ENCODE measurements around the gene APCDD1L. TPM values are rescaled to one million over a fixed set of nuclear protein-coding genes. Genes with fewer than 3 reads are reported as not detected.
A peak's percentile ranks its signal among the peaks of the same experiment; 100 is the strongest.

The APCDD1L gene
- polyA plus RNA-seq, 1 donor from 2014 or later = 0.06 TPM

- Mint-ChIP-seq H3K27ac (no peak overlapping the region), H3K4me3 (no peak overlapping the region), H3K36me3 (peaks cover 3% of the 10 kb centered on the region), H3K9me3 (peaks cover 5 to 9% (median 6%) of the 10 kb centered on the region in 3 donors), H3K27me3 (no peaks in the 10 kb centered on the region), H3K4me1 (peaks cover 0 to 1% (median 0%) of the 10 kb centered on the region in 3 donors)
Measured at GRCh38 chr20:58475466-58475865, 39.7 kb downstream of the APCDD1L start.

GRCh38 chr20:58473453-58474425, 41.5 kb downstream of the APCDD1L start:
- Mint-ChIP-seq H3K9me3 (peaks cover 5 to 9% (median 6%) of the 10 kb centered on the region in 3 donors), H3K4me3 (no peak overlapping the region), H3K36me3 (peaks cover 4% of the 10 kb centered on the region), H3K27ac (no peak overlapping the region), H3K27me3 (no peaks in the 10 kb centered on the region), H3K4me1 (peaks cover 0 to 1% (median 0%) of the 10 kb centered on the region in 3 donors)

GRCh38 chr20:58472273-58473018, 42.8 kb downstream of the APCDD1L start:
- Mint-ChIP-seq H3K4me3 (no peak overlapping the region), H3K36me3 (peaks cover 4% of the 10 kb centered on the region), H3K27me3 (peaks cover 2% of the 10 kb centered on the region), H3K4me1 (peaks cover 0 to 4% (median 0%) of the 10 kb centered on the region in 3 donors), H3K27ac (peak overlapping the region in 1 of 3 donors; percentile 63), H3K9me3 (peaks cover 0 to 5% (median 0%) of the 10 kb centered on the region in 3 donors)

GRCh38 chr20:58471193-58472164, 43.7 kb downstream of the APCDD1L start:
- Mint-ChIP-seq H3K4me3 (no peak overlapping the region), H3K36me3 (peaks cover 1% of the 10 kb centered on the region), H3K4me1 (peaks cover 0 to 4% (median 0%) of the 10 kb centered on the region in 3 donors), H3K9me3 (peaks cover 0 to 1% (median 0%) of the 10 kb centered on the region in 3 donors), H3K27ac (no peak overlapping the region), H3K27me3 (peaks cover 4% of the 10 kb centered on the region)

GRCh38 chr20:58470336-58471192, 44.6 kb downstream of the APCDD1L start:
- peaks cover 4% of the 10 kb centered on the region for H3K27me3 Mint-ChIP-seq
- H3K4me1 Mint-ChIP-seq = peaks cover 0 to 4% (median 0%) of the 10 kb centered on the region in 3 donors
- H3K36me3 Mint-ChIP-seq = peaks cover 1% of the 10 kb centered on the region
- no peak overlapping the region for H3K27ac Mint-ChIP-seq
- H3K4me3 Mint-ChIP-seq = no peak overlapping the region
- H3K9me3 Mint-ChIP-seq = no peaks in the 10 kb centered on the region

- Mint-ChIP-seq H3K4me1 (peaks cover 0 to 3% (median 0%) of the 10 kb centered on the region in 3 donors), H3K27me3 (peaks cover 4% of the 10 kb centered on the region), H3K36me3 (peaks cover 1% of the 10 kb centered on the region), H3K27ac (no peak overlapping the region), H3K9me3 (no peaks in the 10 kb centered on the region), H3K4me3 (no peak overlapping the region)
Measured at GRCh38 chr20:58469616-58470015, 45.6 kb downstream of the APCDD1L start.

GRCh38 chr20:58467572-58468527, 47.3 kb downstream of the APCDD1L start:
- no peak overlapping the region for H3K4me3 Mint-ChIP-seq
- peak overlapping the region in 1 of 3 donors; percentile 19 for H3K27ac Mint-ChIP-seq
- no peaks in the 10 kb centered on the region for H3K9me3 Mint-ChIP-seq
- H3K36me3 Mint-ChIP-seq = peaks cover 1% of the 10 kb centered on the region
- H3K4me1 Mint-ChIP-seq = peaks cover 0 to 3% (median 0%) of the 10 kb centered on the region in 3 donors
- peaks cover 4% of the 10 kb centered on the region for H3K27me3 Mint-ChIP-seq

- Mint-ChIP-seq H3K4me3 (no peak overlapping the region), H3K36me3 (peaks cover 1% of the 10 kb centered on the region), H3K27ac (no peak overlapping the region), H3K27me3 (peaks cover 4% of the 10 kb centered on the region), H3K4me1 (peaks cover 0 to 3% (median 0%) of the 10 kb centered on the region in 3 donors), H3K9me3 (no peaks in the 10 kb centered on the region)
Measured at GRCh38 chr20:58466729-58467571, 48.2 kb downstream of the APCDD1L start.

- Mint-ChIP-seq H3K27me3 (peaks cover 4% of the 10 kb centered on the region), H3K4me3 (no peak overlapping the region), H3K27ac (no peak overlapping the region), H3K4me1 (peaks cover 0 to 3% (median 0%) of the 10 kb centered on the region in 3 donors), H3K36me3 (peaks cover 1% of the 10 kb centered on the region), H3K9me3 (no peaks in the 10 kb centered on the region)
Measured at GRCh38 chr20:58466095-58466708, 49.0 kb downstream of the APCDD1L start.

GRCh38 chr20:58464838-58465237, 50.4 kb downstream of the APCDD1L start:
- Mint-ChIP-seq H3K27me3 (peaks cover 7% of the 10 kb centered on the region), H3K4me3 (no peak overlapping the region), H3K36me3 (no peaks in the 10 kb centered on the region), H3K9me3 (no peaks in the 10 kb centered on the region), H3K4me1 (peaks cover 0 to 3% (median 0%) of the 10 kb centered on the region in 3 donors), H3K27ac (no peak overlapping the region)

- Mint-ChIP-seq H3K4me3 (no peak overlapping the region), H3K27me3 (peaks cover 17% of the 10 kb centered on the region), H3K4me1 (peaks cover 13 to 14% (median 13%) of the 10 kb centered on the region in 3 donors), H3K9me3 (no peaks in the 10 kb centered on the region), H3K27ac (no peak overlapping the region), H3K36me3 (no peaks in the 10 kb centered on the region)
Measured at GRCh38 chr20:58463256-58463655, 51.9 kb downstream of the APCDD1L start.

Measured in IgD-negative memory B cell (primary cell).